HepG2 (cell line): Measurements from ENCODE around the gene SCIN. TPM values are rescaled to one million over a fixed set of nuclear protein-coding genes. Genes with fewer than 3 reads are reported as not detected.
A peak's percentile ranks its signal among the peaks of the same experiment; 100 is the strongest.

ENCODE experiments used
- ISL2 ChIP-seq: sonication (generic); formaldehyde crosslinking; IDR thresholded peaks from 2 replicates; pipeline ENCODE4 v1.5.0; 2020; ENCODE audit warnings: missing genetic modification reagents
- NCOA2 ChIP-seq: sonication (generic); formaldehyde crosslinking; IDR thresholded peaks from 2 replicates; pipeline ENCODE4 v1.8.0; 2022; ENCODE audit warnings: inconsistent platforms
- POLR2G ChIP-seq: fragments of 200-400 bp; formaldehyde crosslinking; IDR thresholded peaks from 2 replicates; pipeline ENCODE4 v1.6.1; 2018; ENCODE audit warnings: mild to moderate bottlenecking, low read depth, low read length, moderate library complexity
- RFX5 ChIP-seq: IDR thresholded peaks from 2 replicates; pipeline ENCODE4 v1.6.1; 2011; ENCODE audit warnings: low read depth, low read length, improper control_type of control experiment
- RXRA ChIP-seq: sonication (generic); formaldehyde crosslinking; IDR thresholded peaks from 2 replicates; pipeline ENCODE4 v1.5.1; 2020; ENCODE audit warnings: missing genetic modification reagents
- ZNF383 ChIP-seq: sonication (generic); formaldehyde crosslinking; IDR thresholded peaks from 2 replicates; pipeline ENCODE4 v1.4.0; 2020; ENCODE audit warnings: missing genetic modification reagents, mild to moderate bottlenecking, borderline replicate concordance
- ZNF672 ChIP-seq: sonication (generic); formaldehyde crosslinking; IDR thresholded peaks from 2 replicates; pipeline ENCODE4 v1.8.1; 2022; ENCODE audit warnings: missing genetic modification reagents
- polyA plus RNA-seq, 8 experiments: library from polyadenylated mRNA; depleted of rRNA in 3 of 8; stranded (reverse) in 7 of 8; unstranded in 1 of 8; fragments of >200 nt; fragmentation: Illumina TruSeq in 4 of 8; extraction: Trizol in 4 of 8; gene quantifications; 2 replicates each; pipeline versions ENCODE4 v1.2.1 to v1.2.3, GENCODE V29; 2011 to 2016; ENCODE audit warnings: low read depth in 4 of 8, missing spikeins in 1 of 8, mixed read lengths in 1 of 8; ENCODE audit not compliant: insufficient read depth in 1 of 8
- total RNA-seq, 5 experiments: library from RNA; depleted of rRNA; stranded (reverse); fragments of >200 nt; fragmentation: Illumina TruSeq; extraction: Trizol; gene quantifications; 2 replicates each; pipeline ENCODE4 v1.2.3, GENCODE V29; 2016; ENCODE audit warnings: low read depth in 1 of 5
- TF ChIP-seq, protein P1 (sequence below): sonication (generic); formaldehyde crosslinking; IDR thresholded peaks from 2 replicates; pipeline ENCODE4 v1.4.0; 2020; ENCODE audit warnings: missing genetic modification reagents, borderline replicate concordance
- TF ChIP-seq, protein P2 (sequence below): sonication (generic); formaldehyde crosslinking; IDR thresholded peaks from 2 replicates; pipeline ENCODE4 v1.4.0; 2020; ENCODE audit warnings: missing genetic modification reagents
- TF ChIP-seq, protein P3 (sequence below): sonication (generic); formaldehyde crosslinking; IDR thresholded peaks from 2 replicates; pipeline ENCODE4 v1.4.0; 2020; ENCODE audit warnings: missing genetic modification reagents, borderline replicate concordance
- TF ChIP-seq, protein P4 (sequence below): IDR thresholded peaks from 2 replicates; pipeline ENCODE4 v1.6.1; 2016; ENCODE audit warnings: low read depth, missing genetic modification reagents, missing compliant biosample characterization

SCIN gene
- total and polyA plus RNA-seq, 2 of the 13 experiments (the other 11 are each of a cell fraction or from before 2014, with no cell fraction given): not detected

DNA sequence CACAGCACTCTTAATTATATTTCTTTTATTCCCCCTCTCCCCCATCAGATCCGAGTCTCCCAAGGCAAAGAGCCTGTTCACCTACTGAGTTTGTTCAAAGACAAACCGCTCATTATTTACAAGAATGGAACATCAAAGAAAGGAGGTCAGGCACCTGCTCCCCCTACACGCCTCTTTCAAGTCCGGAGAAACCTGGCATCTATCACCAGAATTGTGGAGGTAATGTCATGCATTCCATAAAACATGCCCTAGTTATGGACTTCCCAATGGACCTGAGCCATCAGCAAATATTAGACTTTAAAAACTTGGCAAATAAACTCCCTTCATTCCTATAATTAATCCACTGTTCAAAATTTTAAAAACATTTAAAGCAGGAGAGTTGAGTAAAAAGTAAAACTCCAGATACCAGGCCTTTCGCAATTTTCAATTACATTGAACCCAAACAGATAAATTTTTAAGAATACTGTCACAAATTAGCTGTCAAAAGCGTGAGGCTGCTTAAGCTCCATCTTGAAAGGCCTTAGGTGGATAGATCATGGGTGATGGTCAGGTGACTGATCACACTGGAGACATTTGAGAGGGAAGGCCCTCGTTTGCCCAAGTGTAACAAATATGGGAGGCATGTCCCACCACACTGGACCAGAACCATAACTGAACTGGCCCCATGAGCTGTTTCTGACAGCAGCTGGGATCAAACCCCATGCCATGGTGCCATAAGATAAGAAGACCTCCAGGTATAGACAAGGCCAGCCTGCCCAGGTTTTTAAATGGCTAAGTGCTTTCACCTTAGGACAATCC is 70.0 kb downstream of the SCIN start (continued):
- TF ChIP-seq, protein P1, sequence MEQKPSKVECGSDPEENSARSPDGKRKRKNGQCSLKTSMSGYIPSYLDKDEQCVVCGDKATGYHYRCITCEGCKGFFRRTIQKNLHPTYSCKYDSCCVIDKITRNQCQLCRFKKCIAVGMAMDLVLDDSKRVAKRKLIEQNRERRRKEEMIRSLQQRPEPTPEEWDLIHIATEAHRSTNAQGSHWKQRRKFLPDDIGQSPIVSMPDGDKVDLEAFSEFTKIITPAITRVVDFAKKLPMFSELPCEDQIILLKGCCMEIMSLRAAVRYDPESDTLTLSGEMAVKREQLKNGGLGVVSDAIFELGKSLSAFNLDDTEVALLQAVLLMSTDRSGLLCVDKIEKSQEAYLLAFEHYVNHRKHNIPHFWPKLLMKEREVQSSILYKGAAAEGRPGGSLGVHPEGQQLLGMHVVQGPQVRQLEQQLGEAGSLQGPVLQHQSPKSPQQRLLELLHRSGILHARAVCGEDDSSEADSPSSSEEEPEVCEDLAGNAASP (CRISPR knock-in tag): peak; percentile 61; the same call in 1 of the 2 replicates
- TF ChIP-seq ISL2 (CRISPR knock-in tag) (peak; percentile 98), RXRA (CRISPR knock-in tag) (peak; percentile 49; the same call in 1 of the 2 replicates), RFX5 (no peak), ZNF383 (no peak), NCOA2 (CRISPR knock-in tag) (peak; percentile 97), ZNF672 (CRISPR knock-in tag) (no peak), POLR2G (no peak)
- TF ChIP-seq, protein P2, sequence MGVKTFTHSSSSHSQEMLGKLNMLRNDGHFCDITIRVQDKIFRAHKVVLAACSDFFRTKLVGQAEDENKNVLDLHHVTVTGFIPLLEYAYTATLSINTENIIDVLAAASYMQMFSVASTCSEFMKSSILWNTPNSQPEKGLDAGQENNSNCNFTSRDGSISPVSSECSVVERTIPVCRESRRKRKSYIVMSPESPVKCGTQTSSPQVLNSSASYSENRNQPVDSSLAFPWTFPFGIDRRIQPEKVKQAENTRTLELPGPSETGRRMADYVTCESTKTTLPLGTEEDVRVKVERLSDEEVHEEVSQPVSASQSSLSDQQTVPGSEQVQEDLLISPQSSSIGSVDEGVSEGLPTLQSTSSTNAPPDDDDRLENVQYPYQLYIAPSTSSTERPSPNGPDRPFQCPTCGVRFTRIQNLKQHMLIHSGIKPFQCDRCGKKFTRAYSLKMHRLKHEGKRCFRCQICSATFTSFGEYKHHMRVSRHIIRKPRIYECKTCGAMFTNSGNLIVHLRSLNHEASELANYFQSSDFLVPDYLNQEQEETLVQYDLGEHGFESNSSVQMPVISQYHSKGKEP (CRISPR knock-in tag): no peak
- TF ChIP-seq, protein P3, sequence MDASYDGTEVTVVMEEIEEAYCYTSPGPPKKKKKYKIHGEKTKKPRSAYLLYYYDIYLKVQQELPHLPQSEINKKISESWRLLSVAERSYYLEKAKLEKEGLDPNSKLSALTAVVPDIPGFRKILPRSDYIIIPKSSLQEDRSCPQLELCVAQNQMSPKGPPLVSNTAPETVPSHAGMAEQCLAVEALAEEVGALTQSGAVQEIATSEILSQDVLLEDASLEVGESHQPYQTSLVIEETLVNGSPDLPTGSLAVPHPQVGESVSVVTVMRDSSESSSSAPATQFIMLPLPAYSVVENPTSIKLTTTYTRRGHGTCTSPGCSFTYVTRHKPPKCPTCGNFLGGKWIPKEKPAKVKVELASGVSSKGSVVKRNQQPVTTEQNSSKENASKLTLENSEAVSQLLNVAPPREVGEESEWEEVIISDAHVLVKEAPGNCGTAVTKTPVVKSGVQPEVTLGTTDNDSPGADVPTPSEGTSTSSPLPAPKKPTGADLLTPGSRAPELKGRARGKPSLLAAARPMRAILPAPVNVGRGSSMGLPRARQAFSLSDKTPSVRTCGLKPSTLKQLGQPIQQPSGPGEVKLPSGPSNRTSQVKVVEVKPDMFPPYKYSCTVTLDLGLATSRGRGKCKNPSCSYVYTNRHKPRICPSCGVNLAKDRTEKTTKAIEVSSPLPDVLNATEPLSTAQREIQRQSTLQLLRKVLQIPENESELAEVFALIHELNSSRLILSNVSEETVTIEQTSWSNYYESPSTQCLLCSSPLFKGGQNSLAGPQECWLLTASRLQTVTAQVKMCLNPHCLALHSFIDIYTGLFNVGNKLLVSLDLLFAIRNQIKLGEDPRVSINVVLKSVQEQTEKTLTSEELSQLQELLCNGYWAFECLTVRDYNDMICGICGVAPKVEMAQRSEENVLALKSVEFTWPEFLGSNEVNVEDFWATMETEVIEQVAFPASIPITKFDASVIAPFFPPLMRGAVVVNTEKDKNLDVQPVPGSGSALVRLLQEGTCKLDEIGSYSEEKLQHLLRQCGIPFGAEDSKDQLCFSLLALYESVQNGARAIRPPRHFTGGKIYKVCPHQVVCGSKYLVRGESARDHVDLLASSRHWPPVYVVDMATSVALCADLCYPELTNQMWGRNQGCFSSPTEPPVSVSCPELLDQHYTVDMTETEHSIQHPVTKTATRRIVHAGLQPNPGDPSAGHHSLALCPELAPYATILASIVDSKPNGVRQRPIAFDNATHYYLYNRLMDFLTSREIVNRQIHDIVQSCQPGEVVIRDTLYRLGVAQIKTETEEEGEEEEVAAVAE (CRISPR knock-in tag): no peak
- TF ChIP-seq, protein P4, sequence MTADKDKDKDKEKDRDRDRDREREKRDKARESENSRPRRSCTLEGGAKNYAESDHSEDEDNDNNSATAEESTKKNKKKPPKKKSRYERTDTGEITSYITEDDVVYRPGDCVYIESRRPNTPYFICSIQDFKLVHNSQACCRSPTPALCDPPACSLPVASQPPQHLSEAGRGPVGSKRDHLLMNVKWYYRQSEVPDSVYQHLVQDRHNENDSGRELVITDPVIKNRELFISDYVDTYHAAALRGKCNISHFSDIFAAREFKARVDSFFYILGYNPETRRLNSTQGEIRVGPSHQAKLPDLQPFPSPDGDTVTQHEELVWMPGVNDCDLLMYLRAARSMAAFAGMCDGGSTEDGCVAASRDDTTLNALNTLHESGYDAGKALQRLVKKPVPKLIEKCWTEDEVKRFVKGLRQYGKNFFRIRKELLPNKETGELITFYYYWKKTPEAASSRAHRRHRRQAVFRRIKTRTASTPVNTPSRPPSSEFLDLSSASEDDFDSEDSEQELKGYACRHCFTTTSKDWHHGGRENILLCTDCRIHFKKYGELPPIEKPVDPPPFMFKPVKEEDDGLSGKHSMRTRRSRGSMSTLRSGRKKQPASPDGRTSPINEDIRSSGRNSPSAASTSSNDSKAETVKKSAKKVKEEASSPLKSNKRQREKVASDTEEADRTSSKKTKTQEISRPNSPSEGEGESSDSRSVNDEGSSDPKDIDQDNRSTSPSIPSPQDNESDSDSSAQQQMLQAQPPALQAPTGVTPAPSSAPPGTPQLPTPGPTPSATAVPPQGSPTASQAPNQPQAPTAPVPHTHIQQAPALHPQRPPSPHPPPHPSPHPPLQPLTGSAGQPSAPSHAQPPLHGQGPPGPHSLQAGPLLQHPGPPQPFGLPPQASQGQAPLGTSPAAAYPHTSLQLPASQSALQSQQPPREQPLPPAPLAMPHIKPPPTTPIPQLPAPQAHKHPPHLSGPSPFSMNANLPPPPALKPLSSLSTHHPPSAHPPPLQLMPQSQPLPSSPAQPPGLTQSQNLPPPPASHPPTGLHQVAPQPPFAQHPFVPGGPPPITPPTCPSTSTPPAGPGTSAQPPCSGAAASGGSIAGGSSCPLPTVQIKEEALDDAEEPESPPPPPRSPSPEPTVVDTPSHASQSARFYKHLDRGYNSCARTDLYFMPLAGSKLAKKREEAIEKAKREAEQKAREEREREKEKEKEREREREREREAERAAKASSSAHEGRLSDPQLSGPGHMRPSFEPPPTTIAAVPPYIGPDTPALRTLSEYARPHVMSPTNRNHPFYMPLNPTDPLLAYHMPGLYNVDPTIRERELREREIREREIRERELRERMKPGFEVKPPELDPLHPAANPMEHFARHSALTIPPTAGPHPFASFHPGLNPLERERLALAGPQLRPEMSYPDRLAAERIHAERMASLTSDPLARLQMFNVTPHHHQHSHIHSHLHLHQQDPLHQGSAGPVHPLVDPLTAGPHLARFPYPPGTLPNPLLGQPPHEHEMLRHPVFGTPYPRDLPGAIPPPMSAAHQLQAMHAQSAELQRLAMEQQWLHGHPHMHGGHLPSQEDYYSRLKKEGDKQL: peak; percentile 89
